HG02973 (cell line): ENCODE measurements around the gene CFH.
A peak's percentile ranks its signal among the peaks of the same experiment; 100 is the strongest.
"Not testable (repeated sequence)": the region's sequence is repeated elsewhere in the genome, so short reads cannot be mapped to it uniquely, and the experiment has no call there.

Experiments used
- ATAC-seq: cut with Tn5 transposase; IDR thresholded peaks from one replicate; pipeline ENCODE4 v1.9.1; 2021; ENCODE audit warnings: moderate library complexity; ENCODE audit not compliant: unreplicated experiment

Gene CFH

GRCh38 chr1:196738730-196739129, 86.9 kb downstream of the CFH start:
- no peak for ATAC-seq

GRCh38 chr1:196743244-196743643, 91.4 kb downstream of the CFH start:
- peak; percentile 72 for ATAC-seq

GRCh38 chr1:196765019-196765740, 113.3 kb downstream of the CFH start:
- not testable (repeated sequence) for ATAC-seq

- ATAC-seq = not testable (repeated sequence)
These were observed 118.0 kb downstream of the CFH start for GRCh38 chr1:196769823-196770222.

GRCh38 chr1:196773713-196774112, 121.9 kb downstream of the CFH start:
- ATAC-seq = no peak

GRCh38 chr1:196774175-196774574, 122.3 kb downstream of the CFH start:
- ATAC-seq = no peak

GRCh38 chr1:196774603-196775002, 122.8 kb downstream of the CFH start, which contains the start of gene CFHR3:
Gene CFHR3 (plus strand): TSS chr1:196774840. CDS start chr1:196774887, 47 bp downstream.
- ATAC-seq = peak; percentile 91

- ATAC-seq = no peak
These were observed 125.8 kb downstream of the CFH start for GRCh38 chr1:196777603-196778002.

- ATAC-seq = no peak
These were observed 127.2 kb downstream of the CFH start for GRCh38 chr1:196779093-196779492.

GRCh38 chr1:196791252-196791651, 139.4 kb downstream of the CFH start:
- not testable (repeated sequence) for ATAC-seq

GRCh38 chr1:196794103-196794502, 142.3 kb downstream of the CFH start:
- ATAC-seq = not testable (repeated sequence)
